Kidney (tissue), 14 donors: Measurements from ENCODE around the gene CLHC1. TPM values are rescaled to one million over a fixed set of nuclear protein-coding genes. Genes with fewer than 3 reads are reported as not detected.
"Not testable (repeated sequence)": the region's sequence is repeated elsewhere in the genome, so short reads cannot be mapped to it uniquely, and the experiment has no call there.

Experiments
- DNase-seq, 5 donors: peaks; one replicate each; pipeline ENCODE4 v3.0.0-alpha.2; 2013 to 2020
- FAIRE-seq: peaks from 2 replicates; lab custom pipeline; 2012; peaks lifted over from hg19 to GRCh38; lab: Jason Lieb, UNC
- H3K27ac ChIP-seq, 2 donors: one replicate each; pipeline ENCODE4 v1.7.0; 2013; ENCODE audit warnings: low read depth in 2 of 2, low read length in 2 of 2, inconsistent platforms in 1 of 2
- H3K27me3 ChIP-seq: one replicate; pipeline ENCODE4 v1.7.1; 2013; ENCODE audit warnings: low read length, inconsistent platforms; ENCODE audit not compliant: control insufficient read depth, insufficient read depth
- H3K36me3 ChIP-seq, 3 donors: one replicate each; pipeline versions ENCODE4 v1.7.0 to v1.7.1; 2013; ENCODE audit warnings: low read length in 3 of 3, control low read depth in 1 of 3, inconsistent platforms in 1 of 3; ENCODE audit not compliant: insufficient read depth in 3 of 3, control insufficient read depth in 2 of 3
- H3K4me1 ChIP-seq, 3 donors: one replicate each; pipeline versions ENCODE4 v1.7.0 to v1.7.1; 2013; ENCODE audit warnings: low read length in 3 of 3, inconsistent platforms in 1 of 3, low read depth in 1 of 3; ENCODE audit not compliant: control insufficient read depth in 2 of 3, insufficient read depth in 2 of 3
- H3K4me3 ChIP-seq, 3 donors: one replicate each; pipeline versions ENCODE4 v1.7.0 to v1.8.1; 2013; ENCODE audit warnings: low read length in 3 of 3, control low read depth in 1 of 3, inconsistent platforms in 1 of 3
- H3K9ac ChIP-seq, 3 donors: one replicate each; pipeline versions ENCODE4 v1.7.0 to v1.7.1; 2013; ENCODE audit warnings: low read length in 3 of 3, control low read depth in 1 of 3, inconsistent platforms in 1 of 3
- H3K9me3 ChIP-seq, 3 donors: one replicate each; pipeline versions ENCODE4 v1.7.0 to v1.7.1; 2013; ENCODE audit warnings: low read length in 3 of 3, control low read depth in 1 of 3, inconsistent platforms in 1 of 3; ENCODE audit not compliant: control insufficient read depth in 2 of 3, insufficient read depth in 1 of 3
- intact Hi-C: fragments of 100-400 bp; cut with DNase I; formaldehyde crosslinking; loops from one replicate; pipeline ENCODE4 v1.11.1; 2022
- polyA plus RNA-seq: library from polyadenylated mRNA; stranded (reverse); fragments of 350-450 nt; fragmentation: Illumina TruSeq; extraction: RNeasy Lipid Tissue Mini Kit (QIAGEN cat#74804); gene quantifications from one replicate; pipeline ENCODE4 v1.2.3, GENCODE V29; 2014; ENCODE audit warnings: low read depth, low replicate concordance; ENCODE audit not compliant: insufficient read depth
- total RNA-seq: library from RNA; stranded (reverse); fragmentation: NEBNext Ultra II Directional; extraction: Animal tissue kit (Norgen Biotek cat#: 25700); gene quantifications from one replicate; pipeline ENCODE4 v1.2.1, GENCODE V29; 2021
- TF ChIP-seq, protein P1 (sequence below): IDR thresholded peaks from 3 replicates; pipeline ENCODE4 v1.5.1; 2012; ENCODE audit warnings: mild to moderate bottlenecking, moderate library complexity, borderline replicate concordance; ENCODE audit not compliant: insufficient read depth; ENCODE audit errors: extremely low read depth
- donor health status: control.
- donor health status: control.
- donor health status: control.
- donor health status: control.
- donor health status: control.
- donor health status: DM: yes; HTN: yes; CAD: no.
- donor health status: Normal renal cell carcinoma (clear cell type).

The CLHC1 gene
- total and polyA plus RNA-seq, 2 donors from 2014 or later: 8.3 to 14.0 TPM

- Histone ChIP-seq H3K9ac (no peak overlapping the region), H3K27ac (no peak overlapping the region), H3K9me3 (no peaks in the 10 kb centered on the region), H3K4me1 (no peaks in the 10 kb centered on the region), H3K27me3 (no peaks in the 10 kb centered on the region), H3K36me3 (peaks cover 6 to 41% (median 18%) of the 10 kb centered on the region in 3 donors), H3K4me3 (no peak overlapping the region)
- no peak for DNase-seq
- FAIRE-seq: no peak
- TF ChIP-seq, protein P1, sequence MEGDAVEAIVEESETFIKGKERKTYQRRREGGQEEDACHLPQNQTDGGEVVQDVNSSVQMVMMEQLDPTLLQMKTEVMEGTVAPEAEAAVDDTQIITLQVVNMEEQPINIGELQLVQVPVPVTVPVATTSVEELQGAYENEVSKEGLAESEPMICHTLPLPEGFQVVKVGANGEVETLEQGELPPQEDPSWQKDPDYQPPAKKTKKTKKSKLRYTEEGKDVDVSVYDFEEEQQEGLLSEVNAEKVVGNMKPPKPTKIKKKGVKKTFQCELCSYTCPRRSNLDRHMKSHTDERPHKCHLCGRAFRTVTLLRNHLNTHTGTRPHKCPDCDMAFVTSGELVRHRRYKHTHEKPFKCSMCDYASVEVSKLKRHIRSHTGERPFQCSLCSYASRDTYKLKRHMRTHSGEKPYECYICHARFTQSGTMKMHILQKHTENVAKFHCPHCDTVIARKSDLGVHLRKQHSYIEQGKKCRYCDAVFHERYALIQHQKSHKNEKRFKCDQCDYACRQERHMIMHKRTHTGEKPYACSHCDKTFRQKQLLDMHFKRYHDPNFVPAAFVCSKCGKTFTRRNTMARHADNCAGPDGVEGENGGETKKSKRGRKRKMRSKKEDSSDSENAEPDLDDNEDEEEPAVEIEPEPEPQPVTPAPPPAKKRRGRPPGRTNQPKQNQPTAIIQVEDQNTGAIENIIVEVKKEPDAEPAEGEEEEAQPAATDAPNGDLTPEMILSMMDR: no peak
- intact Hi-C loops: no loop called here
Measured at GRCh38 chr2:55245411-55245810, 13.3 kb upstream of the CLHC1 start.

- no peak for FAIRE-seq
- Histone ChIP-seq H3K4me3 (no peak overlapping the region), H3K9me3 (no peaks in the 10 kb centered on the region), H3K27ac (no peak overlapping the region), H3K36me3 (peaks cover 2 to 37% (median 14%) of the 10 kb centered on the region in 3 donors), H3K4me1 (no peaks in the 10 kb centered on the region), H3K9ac (no peak overlapping the region), H3K27me3 (no peaks in the 10 kb centered on the region)
- no peak for DNase-seq
- TF ChIP-seq, protein P1: no peak
- intact Hi-C loops: no loop called here
Measured at GRCh38 chr2:55242617-55243016, 10.5 kb upstream of the CLHC1 start.

- not testable (repeated sequence) for H3K27me3 ChIP-seq, FAIRE-seq, DNase-seq
Measured at GRCh38 chr2:55241582-55241981, 9.5 kb upstream of the CLHC1 start.

DNA sequence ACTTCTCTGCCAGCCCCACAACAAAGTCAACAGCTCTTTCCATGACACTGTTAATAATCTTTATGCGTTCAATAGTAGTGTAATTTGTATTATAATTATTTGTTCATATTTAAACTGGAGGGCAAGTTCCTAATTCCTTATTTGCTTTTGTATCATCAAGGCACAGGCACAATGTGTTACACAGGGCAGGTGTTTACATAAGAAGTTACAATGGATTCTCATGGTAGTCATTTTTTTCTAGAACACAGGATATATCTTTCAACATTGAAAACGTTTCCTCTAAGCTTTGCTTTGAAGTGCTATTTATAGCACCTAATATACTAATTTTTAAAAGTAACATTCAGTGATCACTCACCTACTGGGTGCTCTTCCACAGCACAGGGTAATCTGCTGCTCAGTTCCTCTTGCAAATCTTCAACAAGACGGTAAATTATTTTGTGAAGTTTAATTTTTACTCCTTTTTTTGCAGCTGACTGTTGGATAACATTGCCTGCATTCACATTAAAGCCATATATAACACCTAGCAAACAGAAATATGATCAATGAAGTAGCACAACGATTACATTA is 7.6 kb upstream of the CLHC1 start:
- intact Hi-C loops: no loop called here
- Histone ChIP-seq H3K4me3 (no peak overlapping the region), H3K9ac (no peak overlapping the region), H3K9me3 (no peaks in the 10 kb centered on the region), H3K27me3 (no peaks in the 10 kb centered on the region), H3K4me1 (no peaks in the 10 kb centered on the region), H3K36me3 (peaks cover 6 to 51% (median 24%) of the 10 kb centered on the region in 3 donors), H3K27ac (no peak overlapping the region)
- DNase-seq: no peak
- TF ChIP-seq, protein P1: no peak
- no peak for FAIRE-seq

More at GRCh38 chr2:55241582-55241981, 9.5 kb upstream of the CLHC1 start:
- H3K4me1 ChIP-seq, H3K9ac ChIP-seq, H3K9me3 ChIP-seq, H3K4me3 ChIP-seq, H3K27ac ChIP-seq, intact Hi-C loops: not testable (repeated sequence)
- peaks cover 2 to 43% (median 15%) of the 10 kb centered on the region in 3 donors for H3K36me3 ChIP-seq
